Spinal cord (tissue), 10 donors: ENCODE results near the gene HS3ST3B1. TPM values are rescaled to one million over a fixed set of nuclear protein-coding genes. Genes with fewer than 3 reads are reported as not detected.
A peak's percentile ranks its signal among the peaks of the same experiment; 100 is the strongest.

Experiments
- DNase-seq, 6 donors: peaks; one replicate each; pipeline versions ENCODE4 v3.0.0 to v3.0.0-alpha.2; 2013 to 2015; ENCODE audit warnings: low spot score in 6 of 6, low read depth in 4 of 6
- H3K27ac ChIP-seq: one replicate; pipeline ENCODE4 v1.5.1; 2013; ENCODE audit warnings: low read depth, low read length, control low read depth
- H3K27me3 ChIP-seq: one replicate; pipeline ENCODE4 v1.6.1; 2013; ENCODE audit warnings: low read length; ENCODE audit not compliant: control insufficient read depth, insufficient read depth
- H3K36me3 ChIP-seq: one replicate; pipeline ENCODE4 v1.6.1; 2013; ENCODE audit warnings: low read length; ENCODE audit not compliant: control insufficient read depth, insufficient read depth
- H3K4me1 ChIP-seq: one replicate; pipeline ENCODE4 v1.6.1; 2013; ENCODE audit warnings: low read length; ENCODE audit not compliant: control insufficient read depth, insufficient read depth
- H3K4me3 ChIP-seq: one replicate; pipeline ENCODE4 v1.5.1; 2013; ENCODE audit warnings: low read depth, low read length, control low read depth
- H3K9me3 ChIP-seq: one replicate; pipeline ENCODE4 v1.6.1; 2013; ENCODE audit warnings: low read length; ENCODE audit not compliant: control insufficient read depth, insufficient read depth
- WGBS: methylation state at CpG from one replicate; pipeline ENCODE4 v1.1.5; 2013; ENCODE audit warnings: missing lambda C conversion rate; ENCODE audit not compliant: insufficient coverage; 5-methylcytosine and 5-hydroxymethylcytosine counted together
- polyA plus RNA-seq, 2 donors: library from polyadenylated mRNA; unstranded; fragments of 120-200 nt; gene quantifications; one replicate each; pipeline ENCODE4 v1.2.1, GENCODE V29; 2013; ENCODE audit not compliant: insufficient read length in 2 of 2
- total RNA-seq, 2 donors: library from RNA; depleted of rRNA in 1 of 2; stranded (reverse); fragments of 120-200 nt in 1 of 2; fragments of >200 nt in 1 of 2; gene quantifications; one replicate each; pipeline versions ENCODE4 v1.2.3 to v1.2.4, GENCODE V29; 2013 to 2014
- donor health status: healthy.

HS3ST3B1 gene
- total and polyA plus RNA-seq, 4 donors: 3.9 to 9.0 (median 7.5) TPM

DNA sequence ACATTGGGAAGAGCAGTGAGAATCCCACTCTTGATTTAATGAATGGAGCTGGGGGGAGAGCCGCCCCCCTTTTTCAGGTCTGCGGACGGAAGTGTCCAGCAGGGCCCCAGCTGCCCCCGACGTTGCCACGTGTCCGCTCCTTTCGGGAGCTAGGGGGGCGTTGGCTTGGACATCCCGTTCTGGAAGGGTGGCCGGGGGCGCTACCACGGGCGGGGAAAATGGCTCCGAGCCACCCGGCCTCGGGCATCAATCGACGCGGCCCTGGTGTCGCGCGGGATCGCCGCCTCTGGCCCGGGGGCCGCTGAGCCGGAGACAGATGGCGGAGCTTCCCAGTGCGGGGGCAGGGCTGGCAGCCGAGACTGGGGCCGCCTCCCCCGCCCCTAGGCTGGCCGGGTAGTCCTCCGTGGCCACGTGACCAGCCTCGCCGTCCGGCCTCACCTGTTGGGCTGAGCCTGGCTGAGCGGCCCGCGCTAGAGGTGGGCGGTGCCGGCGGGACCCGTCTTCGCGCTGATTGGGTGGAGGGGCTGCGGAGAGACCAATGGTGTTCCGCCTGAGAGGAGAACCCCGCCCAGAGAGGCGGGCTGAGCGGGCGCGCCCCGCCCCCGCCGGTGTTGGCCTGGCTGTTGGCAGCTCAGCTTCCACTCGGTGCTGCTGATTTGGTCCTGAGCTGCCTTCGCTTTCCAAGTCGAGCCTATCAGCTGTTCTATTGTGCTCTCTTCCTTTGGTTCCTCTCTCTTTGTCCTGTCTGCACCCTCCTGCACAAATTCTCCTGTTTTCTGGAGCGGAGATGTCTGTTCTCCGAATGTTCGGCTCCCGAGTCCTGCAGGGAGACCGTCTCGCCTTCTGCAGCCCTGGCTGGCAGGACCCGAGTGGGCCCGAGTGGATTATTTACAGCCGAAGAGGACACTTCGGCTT, 8.3 kb downstream of the HS3ST3B1 start:
- H3K27me3 ChIP-seq: peaks cover 47% of the 10 kb centered on the region
- H3K4me3 ChIP-seq: peak overlapping the region; percentile 60
- peaks cover 21% of the 10 kb centered on the region for H3K4me1 ChIP-seq
- no peaks in the 10 kb centered on the region for H3K9me3 ChIP-seq
- WGBS: under 1% methylated on average over 71 of the region's 71 CpGs
- DNase-seq: peak in 5 of 6 donors; percentile 78 to 98 (median 87)
- H3K27ac ChIP-seq: peak overlapping the region; percentile 49
- H3K36me3 ChIP-seq: peaks cover 7% of the 10 kb centered on the region

DNA sequence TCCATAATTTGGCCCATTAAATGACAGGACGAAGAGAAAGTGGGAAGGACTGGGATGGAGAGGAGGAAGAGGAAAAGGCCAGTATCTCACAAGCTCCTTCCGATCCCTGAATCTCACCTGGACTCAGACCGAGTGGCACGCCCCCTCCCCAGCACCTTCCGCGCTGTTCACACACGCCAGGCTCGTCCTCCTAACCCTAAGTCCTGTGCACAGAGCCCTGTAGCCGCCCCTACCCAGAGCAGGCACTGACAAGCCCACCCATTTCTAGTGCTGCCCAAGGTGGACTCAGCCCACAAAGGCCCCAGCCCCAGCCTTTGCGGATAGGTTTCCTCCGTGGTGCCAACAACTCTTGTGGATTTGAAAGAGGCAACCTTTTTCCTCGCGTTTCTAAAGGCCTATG, 9.2 kb downstream of the HS3ST3B1 start:
- Histone ChIP-seq H3K4me1 (peaks cover 19% of the 10 kb centered on the region), H3K36me3 (peaks cover 7% of the 10 kb centered on the region), H3K9me3 (no peaks in the 10 kb centered on the region), H3K27ac (no peak overlapping the region), H3K27me3 (peaks cover 38% of the 10 kb centered on the region), H3K4me3 (peak overlapping the region; percentile 60)
- DNase-seq: no peak
- WGBS: 47% methylated on average over 11 of the region's 13 CpGs

DNA sequence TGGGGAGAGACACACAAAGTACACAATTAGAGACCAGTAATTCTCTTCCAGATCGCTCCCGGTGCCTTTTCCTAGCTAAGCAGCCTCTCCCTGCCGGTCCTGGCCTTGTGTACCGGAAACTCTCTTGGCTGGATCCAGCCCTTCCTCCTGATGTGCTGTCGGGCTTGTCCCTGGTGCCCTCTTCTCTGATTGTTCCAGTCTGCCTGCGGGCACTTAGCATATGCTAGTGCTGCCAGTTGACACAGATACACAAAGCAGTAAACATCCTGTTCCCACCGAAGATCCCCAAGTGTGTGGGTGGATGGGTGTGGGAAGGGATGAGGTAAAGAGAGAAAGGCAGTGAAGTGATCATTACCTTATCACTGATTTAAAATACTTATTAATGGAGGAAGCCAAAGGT, 9.7 kb downstream of the HS3ST3B1 start:
- Histone ChIP-seq H3K9me3 (no peaks in the 10 kb centered on the region), H3K4me3 (no peak overlapping the region), H3K4me1 (peaks cover 19% of the 10 kb centered on the region), H3K27ac (no peak overlapping the region), H3K27me3 (peaks cover 37% of the 10 kb centered on the region), H3K36me3 (peaks cover 7% of the 10 kb centered on the region)
- WGBS: 41% methylated on average over 5 of the region's 7 CpGs
- DNase-seq: peak in 1 of 6 donors; percentile 81

DNA sequence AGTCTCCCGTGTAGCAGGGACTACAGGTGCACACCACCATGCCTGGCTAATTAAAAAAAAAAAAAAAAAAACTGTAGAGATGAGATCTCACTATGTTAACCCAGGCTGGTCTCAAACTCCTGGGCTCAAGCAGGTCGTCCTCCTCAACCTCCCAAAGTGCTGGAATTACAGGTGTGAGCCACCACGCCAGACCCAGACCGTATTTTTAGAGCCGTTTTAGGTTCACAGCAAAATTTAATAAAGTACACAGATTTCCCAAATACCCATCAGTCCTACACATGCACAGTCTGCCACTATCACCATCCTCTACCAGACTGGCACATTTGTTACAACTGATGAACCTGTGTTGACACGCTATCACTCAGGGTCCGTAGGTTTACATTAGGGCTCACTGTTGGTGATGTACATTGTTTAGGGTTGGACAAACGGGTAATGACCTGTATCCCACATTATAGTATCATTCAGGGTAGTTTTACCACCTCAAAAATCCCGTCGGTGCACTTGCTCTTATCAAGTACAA, 10.4 kb downstream of the HS3ST3B1 start:
- no peaks in the 10 kb centered on the region for H3K9me3 ChIP-seq
- peaks cover 7% of the 10 kb centered on the region for H3K36me3 ChIP-seq
- DNase-seq: no peak
- H3K4me1 ChIP-seq: peaks cover 19% of the 10 kb centered on the region
- H3K27ac ChIP-seq: no peak overlapping the region
- no peak overlapping the region for H3K4me3 ChIP-seq
- WGBS: 88% methylated on average over 5 of the region's 10 CpGs
- peaks cover 31% of the 10 kb centered on the region for H3K27me3 ChIP-seq

DNA sequence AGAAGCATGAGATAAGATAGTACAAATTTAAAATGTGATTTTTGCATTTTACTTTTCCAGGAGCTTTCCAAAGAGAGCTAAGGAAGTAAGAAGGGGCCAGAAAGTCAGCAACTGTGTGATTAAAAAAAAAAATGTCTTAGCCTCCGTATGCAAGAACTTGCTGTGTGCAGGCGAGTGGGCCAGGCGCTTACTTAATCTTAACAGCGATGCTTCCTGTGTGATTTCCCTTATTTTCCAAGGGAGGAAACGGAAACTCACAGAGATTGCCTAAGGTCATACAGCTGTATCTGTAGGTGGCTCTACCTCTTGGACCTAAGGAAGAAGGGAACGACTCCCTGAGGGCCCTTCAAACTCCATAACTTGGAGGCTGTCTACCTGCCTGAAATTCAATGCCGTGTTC, 11.1 kb downstream of the HS3ST3B1 start:
- 89% methylated on average over 7 of the region's 7 CpGs for WGBS
- H3K4me3 ChIP-seq: no peak overlapping the region
- H3K27me3 ChIP-seq: peaks cover 25% of the 10 kb centered on the region
- H3K27ac ChIP-seq: no peak overlapping the region
- H3K4me1 ChIP-seq: peaks cover 19% of the 10 kb centered on the region
- peaks cover 7% of the 10 kb centered on the region for H3K36me3 ChIP-seq
- no peak for DNase-seq
- no peaks in the 10 kb centered on the region for H3K9me3 ChIP-seq

DNA sequence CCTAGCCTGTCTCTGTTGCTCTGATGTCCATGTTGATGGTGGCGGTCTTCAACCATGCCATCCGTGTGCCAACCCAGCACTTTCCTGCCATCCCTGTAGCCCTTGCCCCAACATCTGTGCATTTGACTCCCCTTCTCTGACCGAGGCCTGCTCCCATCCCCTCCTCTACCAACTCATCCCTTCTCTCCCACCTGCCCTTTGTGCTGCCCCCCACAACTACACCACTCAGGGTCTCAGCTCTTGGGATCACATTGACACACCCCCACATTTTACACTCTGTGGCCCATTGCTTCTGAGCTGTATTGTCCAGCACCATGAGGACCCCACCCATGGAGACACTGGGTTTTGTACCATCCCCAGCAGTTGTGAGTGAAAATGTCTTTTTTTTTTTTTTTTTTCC, 11.6 kb downstream of the HS3ST3B1 start:
- 89% methylated on average over 3 of the region's 3 CpGs for WGBS
- H3K4me1 ChIP-seq: peaks cover 19% of the 10 kb centered on the region
- H3K4me3 ChIP-seq: no peak overlapping the region
- H3K36me3 ChIP-seq: peaks cover 7% of the 10 kb centered on the region
- H3K27me3 ChIP-seq: peaks cover 25% of the 10 kb centered on the region
- DNase-seq: no peak
- no peak overlapping the region for H3K27ac ChIP-seq
- no peaks in the 10 kb centered on the region for H3K9me3 ChIP-seq

DNA sequence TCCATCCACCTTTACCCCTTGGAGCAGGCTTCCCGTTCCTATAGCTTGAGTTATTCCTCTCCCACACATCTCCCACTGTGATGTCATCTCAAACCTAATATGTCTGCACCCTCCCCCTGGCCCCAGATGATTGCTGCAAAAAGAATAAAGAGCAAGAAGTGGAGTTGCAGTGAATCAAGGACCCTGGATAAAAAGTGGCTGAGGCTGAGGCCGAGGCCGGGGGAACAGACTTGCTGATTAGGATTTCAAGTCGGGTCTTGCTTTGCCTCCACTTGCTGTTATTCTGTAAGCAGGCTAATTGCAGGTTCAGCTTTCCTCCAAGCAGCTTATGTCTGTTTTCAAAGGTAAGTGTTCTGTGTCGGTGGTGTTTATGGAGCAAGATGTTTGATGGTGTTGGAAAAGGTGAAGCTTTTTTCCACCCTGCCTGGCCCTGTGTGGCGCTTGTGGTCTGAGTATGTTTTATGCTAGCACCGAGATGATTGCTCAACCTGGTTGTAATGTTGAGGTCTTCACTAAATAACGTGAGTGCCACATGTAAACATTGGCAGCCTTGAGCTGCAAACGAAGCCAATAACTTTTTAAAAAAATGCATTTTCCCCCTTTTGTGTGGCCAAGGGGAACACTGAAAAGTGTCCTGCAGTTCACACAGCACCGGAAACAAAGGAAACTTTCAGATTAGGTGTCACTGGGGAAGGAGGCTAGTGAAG, 15.4 kb downstream of the HS3ST3B1 start:
- Histone ChIP-seq H3K36me3 (peaks cover 7% of the 10 kb centered on the region), H3K27ac (no peak overlapping the region), H3K4me1 (peaks cover 9% of the 10 kb centered on the region), H3K27me3 (no peaks in the 10 kb centered on the region), H3K4me3 (no peak overlapping the region), H3K9me3 (no peaks in the 10 kb centered on the region)
- WGBS: 26% methylated on average over 8 of the region's 10 CpGs
- no peak for DNase-seq

DNA sequence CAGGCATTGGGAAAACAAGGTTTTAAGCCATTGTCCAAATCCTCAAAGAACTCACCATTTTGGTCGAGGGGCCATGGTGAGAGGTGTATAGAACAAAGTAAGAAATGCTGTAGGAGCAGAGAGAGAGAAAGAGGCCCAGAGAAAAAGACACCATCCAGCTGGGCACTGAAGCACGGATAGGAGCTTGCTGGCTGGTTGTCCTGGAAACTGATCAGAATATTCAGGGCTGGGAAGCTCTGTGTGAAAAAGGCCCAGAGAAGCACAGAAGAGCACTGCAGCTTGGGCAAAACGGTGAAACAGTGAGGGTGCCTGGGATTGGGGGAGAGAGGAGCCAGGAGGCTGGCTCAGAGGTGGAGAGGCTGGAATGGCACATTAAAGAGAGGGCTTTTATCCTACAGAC, 16.5 kb downstream of the HS3ST3B1 start:
- Histone ChIP-seq H3K4me1 (peaks cover 9% of the 10 kb centered on the region), H3K9me3 (no peaks in the 10 kb centered on the region), H3K27ac (no peak overlapping the region), H3K27me3 (no peaks in the 10 kb centered on the region), H3K4me3 (no peak overlapping the region), H3K36me3 (peaks cover 7% of the 10 kb centered on the region)
- 48% methylated on average over 3 of the region's 3 CpGs for WGBS
- no peak for DNase-seq

DNA sequence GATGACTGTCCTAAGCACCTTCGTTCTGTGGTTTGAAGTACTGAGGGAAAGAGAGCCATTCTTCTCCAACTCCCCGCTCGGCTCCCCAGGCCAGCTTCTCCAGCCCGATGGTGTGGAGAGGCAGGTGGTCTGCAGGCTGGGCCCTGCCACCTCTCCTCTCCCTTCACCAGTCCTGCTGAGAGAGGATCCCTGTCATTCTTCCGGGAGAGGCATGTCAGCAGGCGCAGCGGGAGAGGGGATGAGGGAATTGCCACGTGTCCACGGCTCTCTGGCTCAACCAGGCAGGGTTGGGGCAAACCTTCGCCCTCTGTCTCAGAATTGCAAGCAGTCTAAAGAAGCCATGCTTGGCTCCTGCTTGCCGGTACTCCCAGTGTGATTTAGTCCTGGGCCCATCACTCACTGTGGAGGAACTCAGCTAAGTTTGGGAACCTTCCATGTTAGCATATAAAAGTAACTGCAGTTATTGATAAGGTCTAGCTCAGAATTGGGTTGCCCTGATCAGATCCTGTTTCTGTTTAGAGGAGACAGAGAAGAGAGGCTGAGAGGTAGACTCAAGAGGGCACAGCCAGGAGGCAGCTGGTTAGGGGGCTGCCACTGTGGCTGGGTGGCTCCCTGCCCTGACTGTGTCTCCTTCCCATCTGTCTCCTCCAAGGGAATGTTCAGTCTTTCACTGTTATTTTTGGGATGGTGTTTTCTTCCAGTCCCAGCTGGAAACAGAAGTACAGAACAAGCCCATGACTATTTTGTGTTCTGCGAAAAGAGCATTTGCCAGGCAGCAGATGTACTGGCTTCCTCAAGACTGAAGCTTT, 17.4 kb downstream of the HS3ST3B1 start:
- DNase-seq: peak in 1 of 6 donors; percentile 69
- peaks cover 4% of the 10 kb centered on the region for H3K36me3 ChIP-seq
- no peaks in the 10 kb centered on the region for H3K9me3 ChIP-seq
- WGBS: 75% methylated on average over 8 of the region's 12 CpGs
- H3K27ac ChIP-seq: no peak overlapping the region
- H3K4me3 ChIP-seq: no peak overlapping the region
- H3K27me3 ChIP-seq: no peaks in the 10 kb centered on the region
- H3K4me1 ChIP-seq: peaks cover 9% of the 10 kb centered on the region
